Measurements from ENCODE around the gene RPE65. TPM values are rescaled to one million over a fixed set of nuclear protein-coding genes. Genes with fewer than 3 reads are reported as not detected.
A peak's percentile ranks its signal among the peaks of the same experiment; 100 is the strongest.

RPE65 gene
- polyA plus RNA-seq, 1 donor (not counting 4 experiments of a cell fraction or from before 2014, with no cell fraction given) = not detected

GRCh38 chr1:68445709-68446108 lies 4.0 kb downstream of the RPE65 start:
- no peaks in the 10 kb centered on the region for H3K4me1 ChIP-seq (ENCODE audit: control insufficient read depth, extremely low read depth, insufficient read depth, low read length)
- H3K27me3 ChIP-seq (ENCODE audit: control insufficient read depth, extremely low read depth, insufficient read depth, low read length) = no peaks in the 10 kb centered on the region
- no peak overlapping the region for H3K4me3 ChIP-seq (ENCODE audit: control insufficient read depth in 2 of 3, extremely low read depth in 1 of 3, insufficient read depth in 2 of 3, low read depth in 1 of 3, low read length in 3 of 3)
- H3K9ac ChIP-seq (ENCODE audit: control insufficient read depth, extremely low read depth, insufficient read depth, low read length) = no peak overlapping the region
- no peaks in the 10 kb centered on the region for H3K9me3 ChIP-seq (ENCODE audit: control insufficient read depth, low read depth, low read length)
- dilution Hi-C loops (cut with MboI; ENCODE audit: extremely low pct_ligation_motif_present, low sequenced_read_pairs) = no loop called here
- H4K20me1 ChIP-seq (ENCODE audit: control insufficient read depth, extremely low read depth, insufficient read depth, low read length) = no peaks in the 10 kb centered on the region
- H3K9me1 ChIP-seq (ENCODE audit: control insufficient read depth, extremely low read depth, insufficient read depth, low read length) = no peaks in the 10 kb centered on the region
- H3K36me3 ChIP-seq (ENCODE audit: control insufficient read depth in 2 of 2, extremely low read depth in 1 of 2, insufficient read depth in 2 of 2, low read length in 2 of 2) = no peaks in the 10 kb centered on the region
- no peak overlapping the region for H2AFZ ChIP-seq (ENCODE audit: control insufficient read depth, low read length)
- DNase-seq (ENCODE audit: low read depth, low spot score) = no peak
- no peak overlapping the region for H3K4me2 ChIP-seq (ENCODE audit: control insufficient read depth, extremely low read depth, insufficient read depth, low read depth, low read length)
- no peaks in the 10 kb centered on the region for H3K79me2 ChIP-seq (ENCODE audit: control insufficient read depth, insufficient read depth, low read length)
- H3K27ac ChIP-seq (ENCODE audit: control insufficient read depth, insufficient read depth, low read length) = no peak overlapping the region
- TF ChIP-seq CTCF (optimal IDR thresholded peaks at IDR 0.05 in 1 of 3, IDR thresholded peaks at IDR 0.05 in 1 of 3, conservative IDR thresholded peaks at IDR 0.05 in 1 of 3; ENCODE audit: extremely low read depth in 1 of 3, insufficient read depth in 2 of 3, low read length in 3 of 3) (no peak), EZH2 (IDR thresholded peaks at IDR 0.05; ENCODE audit: low read length) (no peak)
- no peak for FAIRE-seq

- FAIRE-seq = peak; percentile 88
- DNase-seq (ENCODE audit: low read depth, low spot score) = peak; percentile 56
- Histone ChIP-seq H3K9me1 (ENCODE audit: control insufficient read depth, extremely low read depth, insufficient read depth, low read length) (no peaks in the 10 kb centered on the region), H4K20me1 (ENCODE audit: control insufficient read depth, extremely low read depth, insufficient read depth, low read length) (no peaks in the 10 kb centered on the region), H3K9ac (ENCODE audit: control insufficient read depth, extremely low read depth, insufficient read depth, low read length) (no peak overlapping the region), H3K9me3 (ENCODE audit: control insufficient read depth, low read depth, low read length) (no peaks in the 10 kb centered on the region), H3K4me3 (ENCODE audit: control insufficient read depth in 2 of 3, extremely low read depth in 1 of 3, insufficient read depth in 2 of 3, low read depth in 1 of 3, low read length in 3 of 3) (no peak overlapping the region), H2AFZ (ENCODE audit: control insufficient read depth, low read length) (no peak overlapping the region), H3K27me3 (ENCODE audit: control insufficient read depth, extremely low read depth, insufficient read depth, low read length) (no peaks in the 10 kb centered on the region), H3K36me3 (ENCODE audit: control insufficient read depth in 2 of 2, extremely low read depth in 1 of 2, insufficient read depth in 2 of 2, low read length in 2 of 2) (no peaks in the 10 kb centered on the region), H3K27ac (ENCODE audit: control insufficient read depth, insufficient read depth, low read length) (no peak overlapping the region), H3K79me2 (ENCODE audit: control insufficient read depth, insufficient read depth, low read length) (no peaks in the 10 kb centered on the region), H3K4me1 (ENCODE audit: control insufficient read depth, extremely low read depth, insufficient read depth, low read length) (no peaks in the 10 kb centered on the region), H3K4me2 (ENCODE audit: control insufficient read depth, extremely low read depth, insufficient read depth, low read depth, low read length) (no peak overlapping the region)
- TF ChIP-seq CTCF (optimal IDR thresholded peaks at IDR 0.05 in 1 of 3, IDR thresholded peaks at IDR 0.05 in 1 of 3, conservative IDR thresholded peaks at IDR 0.05 in 1 of 3; ENCODE audit: extremely low read depth in 1 of 3, insufficient read depth in 2 of 3, low read length in 3 of 3) (peak; percentile 55 to 78 (median 59)), EZH2 (IDR thresholded peaks at IDR 0.05; ENCODE audit: low read length) (no peak)
- dilution Hi-C loops (cut with MboI; ENCODE audit: extremely low pct_ligation_motif_present, low sequenced_read_pairs) = no loop called here
Observed at GRCh38 chr1:68442822-68443556, 6.8 kb downstream of the RPE65 start.
